H9 (cell line): Measurements from ENCODE around the gene BSN. TPM values are rescaled to one million over a fixed set of nuclear protein-coding genes. Genes with fewer than 3 reads are reported as not detected.
A peak's percentile ranks its signal among the peaks of the same experiment; 100 is the strongest.

Experiments used
- DNase-seq: peaks from one replicate; pipeline ENCODE4 v3.0.0-alpha.2; 2017
- H2AFZ ChIP-seq: one replicate; pipeline ENCODE4 v1.6.1; 2013; ENCODE audit warnings: mild to moderate bottlenecking, low read length, control low read depth, moderate library complexity
- H2AK5ac ChIP-seq: 2 replicates; pipeline ENCODE4 v1.6.1; 2013; ENCODE audit warnings: low read length, control low read depth, mixed read lengths; ENCODE audit not compliant: insufficient read length
- H2BK120ac ChIP-seq: one replicate; pipeline ENCODE4 v1.6.1; 2013; ENCODE audit warnings: low read depth, mild to moderate bottlenecking, low read length, control low read depth, inconsistent platforms; ENCODE audit not compliant: poor library complexity, severe bottlenecking
- H2BK12ac ChIP-seq: 2 replicates; pipeline ENCODE4 v1.6.1; 2013; ENCODE audit warnings: low read length, control low read depth, mixed read lengths, low read depth; ENCODE audit not compliant: insufficient read length
- H2BK15ac ChIP-seq: 2 replicates; pipeline ENCODE4 v1.6.1; 2013; ENCODE audit warnings: low read depth, low read length, control low read depth
- H2BK20ac ChIP-seq: one replicate; pipeline ENCODE4 v1.6.1; 2013; ENCODE audit warnings: low read depth, mild to moderate bottlenecking, low read length, control low read depth, inconsistent platforms; ENCODE audit not compliant: poor library complexity, severe bottlenecking
- H2BK5ac ChIP-seq: 2 replicates; pipeline ENCODE4 v1.6.1; 2013; ENCODE audit warnings: low read length, control low read depth, mixed read lengths; ENCODE audit not compliant: insufficient read length
- H3K14ac ChIP-seq: 2 replicates; pipeline ENCODE4 v1.6.1; 2013; ENCODE audit warnings: low read length, control low read depth; ENCODE audit not compliant: insufficient read depth
- H3K18ac ChIP-seq: 2 replicates; pipeline ENCODE4 v1.6.1; 2013; ENCODE audit warnings: low read depth, mild to moderate bottlenecking, mixed read lengths, low read length, control low read depth; ENCODE audit not compliant: insufficient read length
- H3K23ac ChIP-seq: 2 replicates; pipeline ENCODE4 v1.6.1; 2013; ENCODE audit warnings: low read length, control low read depth, mixed read lengths, low read depth; ENCODE audit not compliant: insufficient read length
- H3K23me2 ChIP-seq: 2 replicates; pipeline ENCODE4 v1.6.1; 2013; ENCODE audit warnings: low read depth, mild to moderate bottlenecking, mixed read lengths, low read length, control low read depth; ENCODE audit not compliant: insufficient read length, poor library complexity, severe bottlenecking
- H3K27ac ChIP-seq: 2 replicates; pipeline ENCODE4 v1.5.1; 2013; ENCODE audit warnings: low read length, control low read depth, mixed read lengths, low read depth; ENCODE audit not compliant: insufficient read length
- H3K27me3 ChIP-seq: 2 replicates; pipeline ENCODE4 v1.6.1; 2013; ENCODE audit warnings: low read length, control low read depth, inconsistent platforms; ENCODE audit not compliant: insufficient read depth
- H3K4ac ChIP-seq: 2 replicates; pipeline ENCODE4 v1.6.1; 2013; ENCODE audit warnings: low read depth, mild to moderate bottlenecking, control low read depth, inconsistent platforms, low read length, moderate library complexity
- H3K4me1 ChIP-seq: 2 replicates; pipeline ENCODE4 v1.6.1; 2013; ENCODE audit warnings: low read length, control low read depth, inconsistent platforms; ENCODE audit not compliant: insufficient read depth
- H3K4me2 ChIP-seq: 2 replicates; pipeline ENCODE4 v1.6.1; 2013; ENCODE audit warnings: low read length, control low read depth, mixed read lengths; ENCODE audit not compliant: insufficient read length, insufficient read depth
- H3K56ac ChIP-seq: 2 replicates; pipeline ENCODE4 v1.6.1; 2013; ENCODE audit warnings: low read depth, mild to moderate bottlenecking, mixed read lengths, low read length, control low read depth; ENCODE audit not compliant: insufficient read length
- H3K79me1 ChIP-seq: 2 replicates; pipeline ENCODE4 v1.6.1; 2013; ENCODE audit warnings: low read depth, mild to moderate bottlenecking, moderate library complexity, low read length, control low read depth, inconsistent platforms; ENCODE audit not compliant: insufficient read depth, poor library complexity, severe bottlenecking
- H3K79me2 ChIP-seq: 2 replicates; pipeline ENCODE4 v1.6.1; 2013; ENCODE audit warnings: low read length, control low read depth, inconsistent platforms; ENCODE audit not compliant: insufficient read depth
- H3K9ac ChIP-seq: 2 replicates; pipeline ENCODE4 v1.6.1; 2013; ENCODE audit warnings: low read length, control low read depth, mixed read lengths; ENCODE audit not compliant: insufficient read length; ENCODE audit errors: extremely low read depth
- H3K9me3 ChIP-seq: one replicate; pipeline ENCODE4 v1.6.1; 2013; ENCODE audit warnings: low read depth, low read length, inconsistent platforms; ENCODE audit not compliant: control insufficient read depth
- H3T11ph ChIP-seq: one replicate; pipeline ENCODE4 v1.6.1; 2013; ENCODE audit warnings: mild to moderate bottlenecking, low read length, control low read depth, inconsistent platforms
- H4K20me1 ChIP-seq: one replicate; pipeline ENCODE4 v1.6.1; 2013; ENCODE audit not compliant: control insufficient read depth, insufficient read length, insufficient read depth
- H4K5ac ChIP-seq: 2 replicates; pipeline ENCODE4 v1.6.1; 2013; ENCODE audit warnings: low read depth, mild to moderate bottlenecking, mixed read lengths, low read length, control low read depth; ENCODE audit not compliant: insufficient read length
- H4K8ac ChIP-seq: replicated peaks from 2 replicates; pipeline ENCODE4 v1.6.1; 2013; ENCODE audit warnings: low read length, control low read depth, mixed read lengths, low read depth; ENCODE audit not compliant: insufficient read length
- H4K91ac ChIP-seq: 2 replicates; pipeline ENCODE4 v1.6.1; 2013; ENCODE audit warnings: low read depth, mild to moderate bottlenecking, moderate library complexity, mixed read lengths, low read length, control low read depth; ENCODE audit not compliant: insufficient read length
- H3K27ac Mint-ChIP-seq, 3 experiments: 2 replicates in 2 of 3; 3 replicates in 1 of 3; pipeline ENCODE4 v1.8.0; 2020 to 2021; ENCODE audit warnings: mixed read lengths in 3 of 3, mild to moderate bottlenecking in 1 of 3, moderate library complexity in 1 of 3
- H3K27me3 Mint-ChIP-seq: 2 replicates; pipeline ENCODE4 v1.8.0; 2021; ENCODE audit warnings: low read depth, mild to moderate bottlenecking, moderate library complexity, mixed read lengths
- H3K36me3 Mint-ChIP-seq, 3 experiments: 2 replicates in 2 of 3; 3 replicates in 1 of 3; pipeline ENCODE4 v1.8.0; 2020 to 2021; ENCODE audit warnings: low read depth in 3 of 3, mixed read lengths in 3 of 3; ENCODE audit not compliant: insufficient read depth in 1 of 3
- H3K4me1 Mint-ChIP-seq, 2 experiments: 2 replicates each; pipeline ENCODE4 v1.8.0; 2020; ENCODE audit warnings: mixed read lengths in 2 of 2
- H3K4me3 Mint-ChIP-seq, 2 experiments: 2 replicates in 1 of 2; 3 replicates in 1 of 2; pipeline ENCODE4 v1.8.0; 2020 to 2021; ENCODE audit warnings: mild to moderate bottlenecking in 2 of 2, mixed read lengths in 2 of 2, moderate library complexity in 1 of 2
- H3K9me3 Mint-ChIP-seq, 2 experiments: 2 replicates in 1 of 2; 3 replicates in 1 of 2; pipeline ENCODE4 v1.8.0; 2020; ENCODE audit warnings: mild to moderate bottlenecking in 2 of 2, mixed read lengths in 2 of 2, moderate library complexity in 1 of 2
- CTCF ChIP-seq: fragments of 200-600 bp; sonication (generic); conservative IDR thresholded peaks from 3 replicates; pipeline ENCODE4 v1.8.0; 2021; ENCODE audit warnings: antibody characterized with exemption, mild to moderate bottlenecking
- WGBS: extraction: QIAGEN DNeasy Blood & Tissue Kit; methylation state at CpG from one replicate; pipeline ENCODE4 v1.1.7; 2013; ENCODE audit warnings: missing lambda C conversion rate, low lambda C conversion rate, mixed read lengths; ENCODE audit not compliant: insufficient read length; ENCODE audit errors: extremely low coverage; 5-methylcytosine and 5-hydroxymethylcytosine counted together
- total RNA-seq: library from RNA; stranded (reverse); gene quantifications from 2 replicates; pipeline ENCODE4 v1.2.1, GENCODE V29; 2021

The BSN gene
- total RNA-seq, 1 experiment from 2014 or later: 2.4 TPM

GRCh38 chr3:49662021-49662420 lies 107.7 kb downstream of the BSN start:
- Histone ChIP-seq H2AK5ac (no peak overlapping the region), H3K4ac (no peak overlapping the region), H2BK20ac (no peak overlapping the region), H4K91ac (no peak overlapping the region), H3K56ac (no peak overlapping the region), H4K20me1 (no peaks in the 10 kb centered on the region), H2BK5ac (no peak overlapping the region), H2AFZ (no peak overlapping the region), H3K79me1 (no peaks in the 10 kb centered on the region), H2BK15ac (no peak overlapping the region), H3K23ac (no peak overlapping the region), H4K8ac (no peak overlapping the region), H3K27ac (no peak overlapping the region), H3K4me1 (no peaks in the 10 kb centered on the region; the same call in 1 of the 2 replicates), H3T11ph (no peak overlapping the region), H3K23me2 (no peaks in the 10 kb centered on the region), H4K5ac (no peak overlapping the region), H3K4me2 (no peak overlapping the region), H3K27me3 (no peaks in the 10 kb centered on the region), H3K18ac (no peak overlapping the region), H2BK120ac (no peak overlapping the region), H3K9ac (no peak overlapping the region), H2BK12ac (no peak overlapping the region), H3K9me3 (no peaks in the 10 kb centered on the region), H3K14ac (no peak overlapping the region), H3K79me2 (no peaks in the 10 kb centered on the region)
- TF ChIP-seq CTCF: no peak
- Mint-ChIP-seq H3K27me3 (no peaks in the 10 kb centered on the region; the same call in 1 of the 2 replicates), H3K4me1 (peaks cover 8 to 11% of the 10 kb centered on the region in 2 experiments), H3K27ac (peak overlapping the region in 2 of 3 experiments; percentile 29 to 48; a peak in 2 of 7 replicates), H3K36me3 (no peaks in the 10 kb centered on the region), H3K9me3 (no peaks in the 10 kb centered on the region), H3K4me3 (no peak overlapping the region)
- WGBS: no CpG with 5 or more reads among the region's 22 CpGs
- no peak for DNase-seq
